MCF 10A (cell line): Measurements from ENCODE around the gene ANO1. TPM values are rescaled to one million over a fixed set of nuclear protein-coding genes. Genes with fewer than 3 reads are reported as not detected.

Experiments used
- BruUV-seq: library from RNA; stranded (reverse); fragments of 400-500 nt; replicated peaks from 2 replicates; lab custom pipeline; 2021; lab: Mats Ljungman, UMichigan
- CTCF ChIA-PET: fragments of 300-600 bp; sonication (Branson Sonifier 250); formaldehyde crosslinking; extraction: SDS; loops from one replicate; lab custom pipeline; 2021; ENCODE audit warnings: antibody characterized with exemption, inconsistent platforms; lab: Yijun Ruan, JAX
- POLR2A ChIA-PET: fragments of 300-600, 350-650 bp; sonication (Branson Sonifier 250); formaldehyde crosslinking; extraction: SDS; loops from one replicate; lab custom pipeline; 2020; ENCODE audit warnings: antibody characterized with exemption, inconsistent platforms; lab: Yijun Ruan, JAX
- DNase-seq: peaks from one replicate; pipeline ENCODE4 v3.0.0-alpha.2; 2018; ENCODE audit not compliant: unreplicated experiment
- H3K27ac Mint-ChIP-seq: one replicate; pipeline ENCODE4 v1.8.0; 2022; ENCODE audit warnings: mild to moderate bottlenecking, low read depth, mixed read lengths; ENCODE audit not compliant: unreplicated experiment
- H3K27me3 Mint-ChIP-seq: one replicate; pipeline ENCODE4 v1.8.0; 2022; ENCODE audit warnings: mixed read lengths; ENCODE audit not compliant: insufficient read depth, unreplicated experiment
- H3K36me3 Mint-ChIP-seq: one replicate; pipeline ENCODE4 v1.8.0; 2022; ENCODE audit warnings: mild to moderate bottlenecking, moderate library complexity, mixed read lengths; ENCODE audit not compliant: insufficient read depth, unreplicated experiment
- H3K4me1 Mint-ChIP-seq: one replicate; pipeline ENCODE4 v1.8.0; 2022; ENCODE audit warnings: mixed read lengths; ENCODE audit not compliant: insufficient read depth, unreplicated experiment
- H3K4me3 Mint-ChIP-seq: one replicate; pipeline ENCODE4 v1.8.0; 2022; ENCODE audit warnings: mild to moderate bottlenecking, moderate library complexity, mixed read lengths; ENCODE audit not compliant: unreplicated experiment
- H3K9me3 Mint-ChIP-seq: one replicate; pipeline ENCODE4 v1.8.0; 2022; ENCODE audit warnings: mixed read lengths; ENCODE audit not compliant: unreplicated experiment
- intact Hi-C: fragments of 100-400 bp; cut with micrococcal nuclease; formaldehyde crosslinking; loops from 2 replicates; pipeline ENCODE4 v1.14.1; 2022
- total RNA-seq: library from RNA; stranded (reverse); gene quantifications from 2 replicates; pipeline ENCODE4 v1.2.3, GENCODE V29; 2022
- TF ChIP-seq, protein P1 (sequence below): fragments of 200-600 bp; IDR thresholded peaks from one replicate; pipeline ENCODE4 v1.8.0; 2022; ENCODE audit warnings: antibody characterized with exemption, mild to moderate bottlenecking; ENCODE audit not compliant: unreplicated experiment

The ANO1 gene
- total RNA-seq, 1 experiment from 2014 or later, result not detected

GRCh38 chr11:70085815-70086769 is 8.0 kb downstream of the ANO1 start:
- POLR2A ChIA-PET, result no interaction called here

GRCh38 chr11:70087446-70088167 is 9.5 kb downstream of the ANO1 start:
- DNase-seq, result no peak
- intact Hi-C loops, result loop anchor here (10.0 kb wide), 1 partner anchor 107 kb away; no protein-coding TSS in a partner anchor
- H3K4me3 Mint-ChIP-seq, result no peak overlapping the region
- TF ChIP-seq, protein P1, sequence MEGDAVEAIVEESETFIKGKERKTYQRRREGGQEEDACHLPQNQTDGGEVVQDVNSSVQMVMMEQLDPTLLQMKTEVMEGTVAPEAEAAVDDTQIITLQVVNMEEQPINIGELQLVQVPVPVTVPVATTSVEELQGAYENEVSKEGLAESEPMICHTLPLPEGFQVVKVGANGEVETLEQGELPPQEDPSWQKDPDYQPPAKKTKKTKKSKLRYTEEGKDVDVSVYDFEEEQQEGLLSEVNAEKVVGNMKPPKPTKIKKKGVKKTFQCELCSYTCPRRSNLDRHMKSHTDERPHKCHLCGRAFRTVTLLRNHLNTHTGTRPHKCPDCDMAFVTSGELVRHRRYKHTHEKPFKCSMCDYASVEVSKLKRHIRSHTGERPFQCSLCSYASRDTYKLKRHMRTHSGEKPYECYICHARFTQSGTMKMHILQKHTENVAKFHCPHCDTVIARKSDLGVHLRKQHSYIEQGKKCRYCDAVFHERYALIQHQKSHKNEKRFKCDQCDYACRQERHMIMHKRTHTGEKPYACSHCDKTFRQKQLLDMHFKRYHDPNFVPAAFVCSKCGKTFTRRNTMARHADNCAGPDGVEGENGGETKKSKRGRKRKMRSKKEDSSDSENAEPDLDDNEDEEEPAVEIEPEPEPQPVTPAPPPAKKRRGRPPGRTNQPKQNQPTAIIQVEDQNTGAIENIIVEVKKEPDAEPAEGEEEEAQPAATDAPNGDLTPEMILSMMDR, result no peak
- H3K9me3 Mint-ChIP-seq, result no peaks in the 10 kb centered on the region
- H3K36me3 Mint-ChIP-seq, result no peaks in the 10 kb centered on the region
- peaks cover 16% of the 10 kb centered on the region for H3K27me3 Mint-ChIP-seq
- BruUV-seq, result no TSS peak
- H3K4me1 Mint-ChIP-seq, result no peaks in the 10 kb centered on the region
- ChIA-PET POLR2A (no interaction called here), CTCF (interaction anchor here (1.7 kb wide), 1 partner anchor 171 kb away, joined by 3 read pairs; no protein-coding TSS in a partner anchor)
- H3K27ac Mint-ChIP-seq, result no peak overlapping the region

More at GRCh38 chr11:70085815-70086769, 8.0 kb downstream of the ANO1 start:
- Mint-ChIP-seq H3K4me3 (no peak overlapping the region), H3K9me3 (no peaks in the 10 kb centered on the region), H3K27me3 (peaks cover 13% of the 10 kb centered on the region), H3K27ac (no peak overlapping the region), H3K4me1 (peaks cover 1% of the 10 kb centered on the region), H3K36me3 (no peaks in the 10 kb centered on the region)
- DNase-seq, result no peak
- TF ChIP-seq, protein P1, result no peak
- CTCF ChIA-PET, result interaction anchor here (1.7 kb wide), 1 partner anchor 170 kb away, joined by 3 read pairs; no protein-coding TSS in a partner anchor
- no TSS peak for BruUV-seq
- intact Hi-C loops, result loop anchor here (10.0 kb wide), 1 partner anchor 109 kb away; no protein-coding TSS in a partner anchor

DNA sequence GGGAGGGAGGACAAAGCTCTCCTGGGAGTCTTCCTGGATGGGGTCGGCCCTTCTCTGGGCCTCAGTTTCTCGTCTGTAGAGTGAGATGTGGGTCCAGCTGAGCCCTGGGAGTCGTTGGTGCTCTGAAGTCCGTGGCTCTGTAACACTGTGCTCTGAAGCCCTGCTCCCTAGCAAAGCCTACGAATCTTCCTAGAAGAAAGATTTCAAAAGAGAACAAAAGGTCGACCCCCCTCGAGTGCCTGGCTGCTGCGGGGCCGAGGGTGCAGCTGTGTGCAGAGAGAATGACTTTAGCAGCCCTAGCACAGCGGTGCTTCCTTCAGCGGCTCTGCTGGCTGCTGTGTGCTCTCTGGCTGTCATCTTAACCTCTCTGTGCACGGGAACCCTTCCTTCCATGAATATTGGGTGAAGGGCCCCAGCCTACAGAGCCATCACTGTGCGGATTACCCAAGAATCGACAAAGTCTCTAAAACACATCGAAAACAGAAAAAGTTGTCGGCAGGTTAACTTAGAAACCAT is 10.7 kb downstream of the ANO1 start:
- ChIA-PET POLR2A (no interaction called here), CTCF (interaction anchor here (0.6 kb wide), 1 partner anchor 283 kb away, joined by 5 read pairs; no protein-coding TSS in a partner anchor)
- BruUV-seq, result no TSS peak
- Mint-ChIP-seq H3K27me3 (peaks cover 16% of the 10 kb centered on the region), H3K27ac (no peak overlapping the region), H3K4me1 (no peaks in the 10 kb centered on the region), H3K9me3 (no peaks in the 10 kb centered on the region), H3K4me3 (no peak overlapping the region), H3K36me3 (no peaks in the 10 kb centered on the region)
- no peak for DNase-seq
- TF ChIP-seq, protein P1, result no peak
- intact Hi-C loops, result loop anchor here (10.0 kb wide), 1 partner anchor 106 kb away; no protein-coding TSS in a partner anchor
